Measurements from ENCODE around the gene CPNE1.

GRCh38 chr20:35699127-35699956 is 34.6 kb upstream of the CPNE1 start, which contains the start of the genes NFS1 and ROMO1:
- TF ChIP-seq CTCF (IDR thresholded peaks at IDR 0.05) (peak; percentile 19), ZFX (IDR thresholded peaks at IDR 0.05; ENCODE audit: borderline replicate concordance) (no peak)
